ENCODE data around the gene MAPKBP1.
A peak's percentile ranks its signal among the peaks of the same experiment; 100 is the strongest.

Gene MAPKBP1

GRCh38 chr15:41809526-41810220 lies 35.4 kb downstream of the MAPKBP1 start:
- no peak for DNase-seq (ENCODE audit: low read depth)

GRCh38 chr15:41810651-41811431 lies 36.6 kb downstream of the MAPKBP1 start:
- no peak for DNase-seq (ENCODE audit: low read depth)

- peak; percentile 45 for DNase-seq (ENCODE audit: low read depth)
These were observed 37.3 kb downstream of the MAPKBP1 start for GRCh38 chr15:41811432-41812195.

GRCh38 chr15:41812820-41813375 lies 38.6 kb downstream of the MAPKBP1 start:
- no peak for DNase-seq (ENCODE audit: low read depth)

GRCh38 chr15:41813426-41813825 lies 39.1 kb downstream of the MAPKBP1 start:
- no peak for DNase-seq (ENCODE audit: low read depth)

- no peak for DNase-seq (ENCODE audit: low read depth)
These were observed 40.2 kb downstream of the MAPKBP1 start for GRCh38 chr15:41814534-41814933.

- DNase-seq (ENCODE audit: low read depth) = no peak
These were observed 42.5 kb downstream of the MAPKBP1 start for GRCh38 chr15:41816788-41817187.

- no peak for DNase-seq (ENCODE audit: low read depth)
These were observed 43.0 kb downstream of the MAPKBP1 start for GRCh38 chr15:41817327-41817726.

- DNase-seq (ENCODE audit: low read depth) = no peak
These were observed 43.5 kb downstream of the MAPKBP1 start for GRCh38 chr15:41817781-41818180.

GRCh38 chr15:41819455-41820050 lies 45.3 kb downstream of the MAPKBP1 start:
- DNase-seq (ENCODE audit: low read depth) = no peak

- no peak for DNase-seq (ENCODE audit: low read depth)
These were observed 46.6 kb downstream of the MAPKBP1 start for GRCh38 chr15:41820791-41821423.

GRCh38 chr15:41821831-41822230 lies 47.5 kb downstream of the MAPKBP1 start:
- no peak for DNase-seq (ENCODE audit: low read depth)

- DNase-seq (ENCODE audit: low read depth) = no peak
These were observed 48.2 kb downstream of the MAPKBP1 start for GRCh38 chr15:41822471-41822870.

GRCh38 chr15:41822957-41823356 lies 48.7 kb downstream of the MAPKBP1 start:
- DNase-seq (ENCODE audit: low read depth) = no peak

GRCh38 chr15:41823502-41823901 lies 49.2 kb downstream of the MAPKBP1 start:
- DNase-seq (ENCODE audit: low read depth) = no peak

- DNase-seq (ENCODE audit: low read depth) = no peak
These were observed 49.9 kb downstream of the MAPKBP1 start for GRCh38 chr15:41824062-41824745.

- DNase-seq (ENCODE audit: low read depth) = no peak
These were observed 50.9 kb downstream of the MAPKBP1 start for GRCh38 chr15:41825145-41825544.

GRCh38 chr15:41825572-41826535 lies 51.6 kb downstream of the MAPKBP1 start:
- no peak for DNase-seq (ENCODE audit: low read depth)

GRCh38 chr15:41827290-41827879 lies 53.1 kb downstream of the MAPKBP1 start:
- peak; percentile 13 for DNase-seq (ENCODE audit: low read depth)

Measured in stimulated activated CD8-positive, alpha-beta memory T cell treated with anti-CD3 and anti-CD28 coated beads, Interleukin-12 subunit alpha, Interleukin-12 subunit beta, amount 100 ng/mL, for 4 hours (primary cell).